HG02759 (cell line): ENCODE data around the gene SP1.
A peak's percentile ranks its signal among the peaks of the same experiment; 100 is the strongest.
"Not testable (repeated sequence)": the region's sequence is repeated elsewhere in the genome, so short reads cannot be mapped to it uniquely, and the experiment has no call there.

Experiments
- ATAC-seq: cut with Tn5 transposase; IDR thresholded peaks from one replicate; pipeline ENCODE4 v1.9.1; 2021; ENCODE audit warnings: mild to moderate bottlenecking, moderate library complexity; ENCODE audit not compliant: unreplicated experiment

The SP1 gene

GRCh38 chr12:53410951-53411350 is 31.0 kb downstream of the SP1 start:
- no peak for ATAC-seq

GRCh38 chr12:53413485-53414204 is 33.7 kb downstream of the SP1 start:
- ATAC-seq = no peak

- no peak for ATAC-seq
These were observed 34.9 kb downstream of the SP1 start for GRCh38 chr12:53414756-53415417.

GRCh38 chr12:53415752-53416389 is 35.9 kb downstream of the SP1 start:
- not testable (repeated sequence) for ATAC-seq

GRCh38 chr12:53417291-53417816 is 37.4 kb downstream of the SP1 start:
- ATAC-seq = not testable (repeated sequence)

GRCh38 chr12:53418221-53418620 is 38.2 kb downstream of the SP1 start:
- ATAC-seq = no peak

- no peak for ATAC-seq
These were observed 39.8 kb downstream of the SP1 start for GRCh38 chr12:53419756-53420155.

GRCh38 chr12:53422247-53422646 is 42.3 kb downstream of the SP1 start:
- ATAC-seq = not testable (repeated sequence)

- no peak for ATAC-seq
These were observed 43.6 kb downstream of the SP1 start, which contains the start of gene AMHR2 for GRCh38 chr12:53423597-53423996. Gene AMHR2 (plus strand): TSS chr12:53423855. CDS start chr12:53423935, 80 bp downstream.

GRCh38 chr12:53424626-53425514 is 44.9 kb downstream of the SP1 start:
- ATAC-seq = no peak

GRCh38 chr12:53425515-53426150 is 45.7 kb downstream of the SP1 start:
- ATAC-seq = no peak

- no peak for ATAC-seq
These were observed 48.1 kb downstream of the SP1 start for GRCh38 chr12:53427905-53428594.

GRCh38 chr12:53428741-53429140 is 48.8 kb downstream of the SP1 start:
- no peak for ATAC-seq

GRCh38 chr12:53430116-53430515 is 50.1 kb downstream of the SP1 start:
- no peak for ATAC-seq

- no peak for ATAC-seq
These were observed 51.2 kb downstream of the SP1 start for GRCh38 chr12:53431187-53431586.

- not testable (repeated sequence) for ATAC-seq
These were observed 55.4 kb downstream of the SP1 start for GRCh38 chr12:53435326-53435725.

- ATAC-seq = not testable (repeated sequence)
These were observed 59.6 kb downstream of the SP1 start for GRCh38 chr12:53439582-53439981.

- peak; percentile 98 for ATAC-seq
These were observed 61.3 kb downstream of the SP1 start, which contains the start of gene PRR13 for GRCh38 chr12:53441040-53441833. Gene PRR13 (plus strand): TSS chr12:53441734. CDS start chr12:53442715, 981 bp downstream.

GRCh38 chr12:53443955-53444354 is 64.0 kb downstream of the SP1 start:
- ATAC-seq = no peak
